Skeletal muscle cell (primary cell): Measurements from ENCODE around the gene KDM5A.
"Not testable (repeated sequence)": the region's sequence is repeated elsewhere in the genome, so short reads cannot be mapped to it uniquely, and the experiment has no call there.

Experiments used
- DNase-seq: peaks from one replicate; pipeline ENCODE4 v3.0.0-alpha.2; 2010; ENCODE audit warnings: low read depth
- H3K4me3 ChIP-seq: 2 replicates; pipeline ENCODE4 v1.5.1; 2011; ENCODE audit warnings: low read depth, mild to moderate bottlenecking, control low read depth, low read length, moderate library complexity

Gene KDM5A

GRCh38 chr12:253116-253831 lies 135.8 kb downstream of the KDM5A start:
- H3K4me3 ChIP-seq: no peak overlapping the region
- no peak for DNase-seq

- H3K4me3 ChIP-seq: no peak overlapping the region
- DNase-seq: no peak
Observed at GRCh38 chr12:252636-253035, 136.5 kb downstream of the KDM5A start.

- no peak for DNase-seq
- H3K4me3 ChIP-seq: no peak overlapping the region
Observed at GRCh38 chr12:247271-247670, 141.8 kb downstream of the KDM5A start.

- no peak for DNase-seq
- H3K4me3 ChIP-seq: no peak overlapping the region
Observed at GRCh38 chr12:243381-243780, 145.7 kb downstream of the KDM5A start.

- DNase-seq: no peak
Observed at GRCh38 chr12:242496-242895, 146.6 kb downstream of the KDM5A start.

GRCh38 chr12:241266-241665 lies 147.9 kb downstream of the KDM5A start:
- DNase-seq: no peak
- H3K4me3 ChIP-seq: no peak overlapping the region

More at GRCh38 chr12:242496-242895, 146.6 kb downstream of the KDM5A start:
- no peak overlapping the region for H3K4me3 ChIP-seq

- no peak overlapping the region for H3K4me3 ChIP-seq
- DNase-seq: no peak
Observed at GRCh38 chr12:240566-240965, 148.6 kb downstream of the KDM5A start.

GRCh38 chr12:238736-239398 lies 150.3 kb downstream of the KDM5A start:
- DNase-seq: no peak
- H3K4me3 ChIP-seq: no peak overlapping the region

- no peak overlapping the region for H3K4me3 ChIP-seq
- DNase-seq: no peak
Observed at GRCh38 chr12:238116-238515, 151.0 kb downstream of the KDM5A start.

GRCh38 chr12:237026-237815 lies 151.9 kb downstream of the KDM5A start:
- H3K4me3 ChIP-seq: no peak overlapping the region
- no peak for DNase-seq

GRCh38 chr12:236445-236844 lies 152.7 kb downstream of the KDM5A start:
- H3K4me3 ChIP-seq: no peak overlapping the region
- DNase-seq: no peak

GRCh38 chr12:235967-236366 lies 153.2 kb downstream of the KDM5A start:
- not testable (repeated sequence) for H3K4me3 ChIP-seq, DNase-seq

GRCh38 chr12:234891-235415 lies 154.2 kb downstream of the KDM5A start:
- no peak overlapping the region for H3K4me3 ChIP-seq
- DNase-seq: no peak

GRCh38 chr12:234019-234418 lies 155.1 kb downstream of the KDM5A start:
- no peak for DNase-seq
- H3K4me3 ChIP-seq: no peak overlapping the region

GRCh38 chr12:233615-233968 lies 155.5 kb downstream of the KDM5A start:
- H3K4me3 ChIP-seq: no peak overlapping the region
- DNase-seq: no peak

GRCh38 chr12:232731-233614 lies 156.1 kb downstream of the KDM5A start:
- DNase-seq: no peak

GRCh38 chr12:230925-231671 lies 158.0 kb downstream of the KDM5A start:
- no peak overlapping the region for H3K4me3 ChIP-seq
- DNase-seq: no peak

More at GRCh38 chr12:232731-233614, 156.1 kb downstream of the KDM5A start:
- no peak overlapping the region for H3K4me3 ChIP-seq
